ENCODE results near the gene PDC. TPM values are rescaled to one million over a fixed set of nuclear protein-coding genes. Genes with fewer than 3 reads are reported as not detected.

The PDC gene
- total RNA-seq, 2 donors from 2014 or later: not detected

DNA sequence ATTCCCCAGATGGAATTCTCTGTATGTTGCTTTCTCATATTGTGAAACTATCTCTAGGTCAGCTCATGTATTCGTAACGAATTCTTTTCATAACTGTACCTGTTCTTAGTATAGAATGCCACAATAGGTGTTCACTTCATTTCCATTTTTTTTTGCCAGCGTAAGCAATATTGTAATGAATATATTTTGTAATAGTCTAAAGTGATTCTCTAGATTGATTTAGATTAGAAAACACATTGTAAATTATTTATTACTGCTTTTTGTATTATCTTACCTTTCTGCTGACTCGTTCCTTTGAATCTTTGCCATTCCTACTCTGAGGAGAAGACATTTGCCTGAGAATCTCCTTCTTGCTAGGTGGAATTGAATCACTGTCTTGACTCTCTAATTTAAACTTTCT, 14.8 kb downstream of the PDC start:
- TF ChIP-seq CTCF (IDR thresholded peaks at IDR 0.05) (no peak), POLR2AphosphoS5 (IDR thresholded peaks at IDR 0.05) (no peak), POLR2A (IDR thresholded peaks at IDR 0.05) (no peak)
- Histone ChIP-seq H3K4me1 (replicated peaks) (no peaks in the 10 kb centered on the region), H3K27me3 (replicated peaks; ENCODE audit: insufficient read depth) (no peaks in the 10 kb centered on the region), H3K36me3 (no peaks in the 10 kb centered on the region), H3K27ac (no peak overlapping the region), H3K9me3 (no peaks in the 10 kb centered on the region), H3K4me3 (no peak overlapping the region)
- WGBS: 78% methylated on average over 4 of the region's 4 CpGs
- no peak for DNase-seq (ENCODE audit: low spot score)
- intact Hi-C loops (cut with DNase I): no loop called here

GRCh38 chr1:186443638-186444037, 17.3 kb downstream of the PDC start:
- WGBS: 94% methylated on average over 2 of the region's 2 CpGs
- TF ChIP-seq CTCF (IDR thresholded peaks at IDR 0.05): no peak
- TF ChIP-seq POLR2AphosphoS5 (IDR thresholded peaks at IDR 0.05): no peak
- TF ChIP-seq POLR2A (IDR thresholded peaks at IDR 0.05): no peak
- Histone ChIP-seq H3K4me3 (no peak overlapping the region), H3K27ac (no peak overlapping the region), H3K9me3 (no peaks in the 10 kb centered on the region), H3K27me3 (replicated peaks; ENCODE audit: insufficient read depth) (no peaks in the 10 kb centered on the region), H3K36me3 (no peaks in the 10 kb centered on the region), H3K4me1 (replicated peaks) (no peaks in the 10 kb centered on the region)
- intact Hi-C loops (cut with DNase I): no loop called here
- DNase-seq (ENCODE audit: low spot score): no peak

- H3K27ac ChIP-seq: no peak overlapping the region
- no peaks in the 10 kb centered on the region for H3K9me3 ChIP-seq
- TF ChIP-seq CTCF (IDR thresholded peaks at IDR 0.05) (no peak), POLR2A (IDR thresholded peaks at IDR 0.05) (no peak), POLR2AphosphoS5 (IDR thresholded peaks at IDR 0.05) (no peak)
- intact Hi-C loops (cut with DNase I): no loop called here
- WGBS: 3% methylated on average over 1 of the region's 1 CpG
- H3K4me1 ChIP-seq (replicated peaks): no peaks in the 10 kb centered on the region
- H3K4me3 ChIP-seq: no peak overlapping the region
- no peaks in the 10 kb centered on the region for H3K27me3 ChIP-seq (replicated peaks; ENCODE audit: insufficient read depth)
- no peak for DNase-seq (ENCODE audit: low spot score)
- H3K36me3 ChIP-seq: no peaks in the 10 kb centered on the region
Measured at GRCh38 chr1:186442651-186443375, 18.1 kb downstream of the PDC start.

GRCh38 chr1:186440584-186440983, 20.3 kb downstream of the PDC start:
- WGBS: 29% methylated on average over 3 of the region's 3 CpGs
- intact Hi-C loops (cut with DNase I): no loop called here
- H3K27me3 ChIP-seq (replicated peaks; ENCODE audit: insufficient read depth): no peaks in the 10 kb centered on the region
- no peak for DNase-seq (ENCODE audit: low spot score)
- no peaks in the 10 kb centered on the region for H3K36me3 ChIP-seq
- no peak overlapping the region for H3K4me3 ChIP-seq
- no peaks in the 10 kb centered on the region for H3K4me1 ChIP-seq (replicated peaks)
- no peaks in the 10 kb centered on the region for H3K9me3 ChIP-seq
- TF ChIP-seq POLR2AphosphoS5 (IDR thresholded peaks at IDR 0.05): no peak
- no peak for TF ChIP-seq CTCF (IDR thresholded peaks at IDR 0.05)
- no peak for TF ChIP-seq POLR2A (IDR thresholded peaks at IDR 0.05)
- no peak overlapping the region for H3K27ac ChIP-seq

- no peaks in the 10 kb centered on the region for H3K9me3 ChIP-seq
- no peak overlapping the region for H3K27ac ChIP-seq
- H3K4me3 ChIP-seq: no peak overlapping the region
- H3K27me3 ChIP-seq (replicated peaks; ENCODE audit: insufficient read depth): no peaks in the 10 kb centered on the region
- no peaks in the 10 kb centered on the region for H3K36me3 ChIP-seq
- WGBS: 83% methylated on average over 5 of the region's 5 CpGs
- TF ChIP-seq POLR2AphosphoS5 (IDR thresholded peaks at IDR 0.05) (no peak), CTCF (IDR thresholded peaks at IDR 0.05) (no peak), POLR2A (IDR thresholded peaks at IDR 0.05) (no peak)
- intact Hi-C loops (cut with DNase I): no loop called here
- DNase-seq (ENCODE audit: low spot score): no peak
- no peaks in the 10 kb centered on the region for H3K4me1 ChIP-seq (replicated peaks)
Measured at GRCh38 chr1:186438567-186438966, 22.3 kb downstream of the PDC start.

Measured in prostate gland (tissue), 2 donors.